ENCODE data around the gene LCN6. TPM values are rescaled to one million over a fixed set of nuclear protein-coding genes. Genes with fewer than 3 reads are reported as not detected.

The LCN6 gene
- total and polyA plus RNA-seq, 2 of the 13 experiments (the other 11 are each of a cell fraction or from before 2014, with no cell fraction given): not detected

- no TSS peak for BruUV-seq (replicated peaks)
- in situ Hi-C loops (cut with HindIII; ENCODE audit: extremely low pct_ligation_motif_present, low pct_unique_long_range_greater_than_20kb): no loop called here
- TF ChIP-seq ETV6 (CRISPR knock-in tag; conservative IDR thresholded peaks at IDR 0.05) (no peak), ZNF354B (CRISPR knock-in tag; IDR thresholded peaks at IDR 0.05) (no peak), MAFG (CRISPR knock-in tag; IDR thresholded peaks at IDR 0.05) (no peak), ZNF614 (CRISPR knock-in tag; IDR thresholded peaks at IDR 0.05; ENCODE audit: borderline replicate concordance) (no peak), ZNF83 (CRISPR knock-in tag; IDR thresholded peaks at IDR 0.05; ENCODE audit: borderline replicate concordance) (no peak), RAD21 (CRISPR knock-in tag; IDR thresholded peaks at IDR 0.05) (no peak), ZNF513 (CRISPR knock-in tag; conservative IDR thresholded peaks at IDR 0.05) (no peak), SALL1 (CRISPR knock-in tag; IDR thresholded peaks at IDR 0.05) (no peak)
- TF ChIP-seq, protein P1, sequence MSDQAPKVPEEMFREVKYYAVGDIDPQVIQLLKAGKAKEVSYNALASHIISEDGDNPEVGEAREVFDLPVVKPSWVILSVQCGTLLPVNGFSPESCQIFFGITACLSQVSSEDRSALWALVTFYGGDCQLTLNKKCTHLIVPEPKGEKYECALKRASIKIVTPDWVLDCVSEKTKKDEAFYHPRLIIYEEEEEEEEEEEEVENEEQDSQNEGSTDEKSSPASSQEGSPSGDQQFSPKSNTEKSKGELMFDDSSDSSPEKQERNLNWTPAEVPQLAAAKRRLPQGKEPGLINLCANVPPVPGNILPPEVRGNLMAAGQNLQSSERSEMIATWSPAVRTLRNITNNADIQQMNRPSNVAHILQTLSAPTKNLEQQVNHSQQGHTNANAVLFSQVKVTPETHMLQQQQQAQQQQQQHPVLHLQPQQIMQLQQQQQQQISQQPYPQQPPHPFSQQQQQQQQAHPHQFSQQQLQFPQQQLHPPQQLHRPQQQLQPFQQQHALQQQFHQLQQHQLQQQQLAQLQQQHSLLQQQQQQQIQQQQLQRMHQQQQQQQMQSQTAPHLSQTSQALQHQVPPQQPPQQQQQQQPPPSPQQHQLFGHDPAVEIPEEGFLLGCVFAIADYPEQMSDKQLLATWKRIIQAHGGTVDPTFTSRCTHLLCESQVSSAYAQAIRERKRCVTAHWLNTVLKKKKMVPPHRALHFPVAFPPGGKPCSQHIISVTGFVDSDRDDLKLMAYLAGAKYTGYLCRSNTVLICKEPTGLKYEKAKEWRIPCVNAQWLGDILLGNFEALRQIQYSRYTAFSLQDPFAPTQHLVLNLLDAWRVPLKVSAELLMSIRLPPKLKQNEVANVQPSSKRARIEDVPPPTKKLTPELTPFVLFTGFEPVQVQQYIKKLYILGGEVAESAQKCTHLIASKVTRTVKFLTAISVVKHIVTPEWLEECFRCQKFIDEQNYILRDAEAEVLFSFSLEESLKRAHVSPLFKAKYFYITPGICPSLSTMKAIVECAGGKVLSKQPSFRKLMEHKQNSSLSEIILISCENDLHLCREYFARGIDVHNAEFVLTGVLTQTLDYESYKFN (CRISPR knock-in tag; conservative IDR thresholded peaks at IDR 0.05): no peak
- TF ChIP-seq, protein P2, sequence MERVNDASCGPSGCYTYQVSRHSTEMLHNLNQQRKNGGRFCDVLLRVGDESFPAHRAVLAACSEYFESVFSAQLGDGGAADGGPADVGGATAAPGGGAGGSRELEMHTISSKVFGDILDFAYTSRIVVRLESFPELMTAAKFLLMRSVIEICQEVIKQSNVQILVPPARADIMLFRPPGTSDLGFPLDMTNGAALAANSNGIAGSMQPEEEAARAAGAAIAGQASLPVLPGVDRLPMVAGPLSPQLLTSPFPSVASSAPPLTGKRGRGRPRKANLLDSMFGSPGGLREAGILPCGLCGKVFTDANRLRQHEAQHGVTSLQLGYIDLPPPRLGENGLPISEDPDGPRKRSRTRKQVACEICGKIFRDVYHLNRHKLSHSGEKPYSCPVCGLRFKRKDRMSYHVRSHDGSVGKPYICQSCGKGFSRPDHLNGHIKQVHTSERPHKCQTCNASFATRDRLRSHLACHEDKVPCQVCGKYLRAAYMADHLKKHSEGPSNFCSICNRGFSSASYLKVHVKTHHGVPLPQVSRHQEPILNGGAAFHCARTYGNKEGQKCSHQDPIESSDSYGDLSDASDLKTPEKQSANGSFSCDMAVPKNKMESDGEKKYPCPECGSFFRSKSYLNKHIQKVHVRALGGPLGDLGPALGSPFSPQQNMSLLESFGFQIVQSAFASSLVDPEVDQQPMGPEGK (CRISPR knock-in tag; IDR thresholded peaks at IDR 0.05): no peak
- TF ChIP-seq, protein P3, sequence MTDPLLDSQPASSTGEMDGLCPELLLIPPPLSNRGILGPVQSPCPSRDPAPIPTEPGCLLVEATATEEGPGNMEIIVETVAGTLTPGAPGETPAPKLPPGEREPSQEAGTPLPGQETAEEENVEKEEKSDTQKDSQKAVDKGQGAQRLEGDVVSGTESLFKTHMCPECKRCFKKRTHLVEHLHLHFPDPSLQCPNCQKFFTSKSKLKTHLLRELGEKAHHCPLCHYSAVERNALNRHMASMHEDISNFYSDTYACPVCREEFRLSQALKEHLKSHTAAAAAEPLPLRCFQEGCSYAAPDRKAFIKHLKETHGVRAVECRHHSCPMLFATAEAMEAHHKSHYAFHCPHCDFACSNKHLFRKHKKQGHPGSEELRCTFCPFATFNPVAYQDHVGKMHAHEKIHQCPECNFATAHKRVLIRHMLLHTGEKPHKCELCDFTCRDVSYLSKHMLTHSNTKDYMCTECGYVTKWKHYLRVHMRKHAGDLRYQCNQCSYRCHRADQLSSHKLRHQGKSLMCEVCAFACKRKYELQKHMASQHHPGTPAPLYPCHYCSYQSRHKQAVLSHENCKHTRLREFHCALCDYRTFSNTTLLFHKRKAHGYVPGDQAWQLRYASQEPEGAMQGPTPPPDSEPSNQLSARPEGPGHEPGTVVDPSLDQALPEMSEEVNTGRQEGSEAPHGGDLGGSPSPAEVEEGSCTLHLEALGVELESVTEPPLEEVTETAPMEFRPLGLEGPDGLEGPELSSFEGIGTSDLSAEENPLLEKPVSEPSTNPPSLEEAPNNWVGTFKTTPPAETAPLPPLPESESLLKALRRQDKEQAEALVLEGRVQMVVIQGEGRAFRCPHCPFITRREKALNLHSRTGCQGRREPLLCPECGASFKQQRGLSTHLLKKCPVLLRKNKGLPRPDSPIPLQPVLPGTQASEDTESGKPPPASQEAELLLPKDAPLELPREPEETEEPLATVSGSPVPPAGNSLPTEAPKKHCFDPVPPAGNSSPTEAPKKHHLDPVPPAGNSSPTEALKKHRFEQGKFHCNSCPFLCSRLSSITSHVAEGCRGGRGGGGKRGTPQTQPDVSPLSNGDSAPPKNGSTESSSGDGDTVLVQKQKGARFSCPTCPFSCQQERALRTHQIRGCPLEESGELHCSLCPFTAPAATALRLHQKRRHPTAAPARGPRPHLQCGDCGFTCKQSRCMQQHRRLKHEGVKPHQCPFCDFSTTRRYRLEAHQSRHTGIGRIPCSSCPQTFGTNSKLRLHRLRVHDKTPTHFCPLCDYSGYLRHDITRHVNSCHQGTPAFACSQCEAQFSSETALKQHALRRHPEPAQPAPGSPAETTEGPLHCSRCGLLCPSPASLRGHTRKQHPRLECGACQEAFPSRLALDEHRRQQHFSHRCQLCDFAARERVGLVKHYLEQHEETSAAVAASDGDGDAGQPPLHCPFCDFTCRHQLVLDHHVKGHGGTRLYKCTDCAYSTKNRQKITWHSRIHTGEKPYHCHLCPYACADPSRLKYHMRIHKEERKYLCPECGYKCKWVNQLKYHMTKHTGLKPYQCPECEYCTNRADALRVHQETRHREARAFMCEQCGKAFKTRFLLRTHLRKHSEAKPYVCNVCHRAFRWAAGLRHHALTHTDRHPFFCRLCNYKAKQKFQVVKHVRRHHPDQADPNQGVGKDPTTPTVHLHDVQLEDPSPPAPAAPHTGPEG (CRISPR knock-in tag; IDR thresholded peaks at IDR 0.05): no peak
- ATAC-seq (no peak), DNase-seq (ENCODE audit: low spot score) (no peak), FAIRE-seq (no peak)
- no peak overlapping the region for H3K27ac ChIP-seq (ENCODE audit: extremely low read length, insufficient read depth, low read length)
- whole genome bisulfite sequencing (ENCODE audit: low lambda C conversion rate): 84% methylated on average over 11 of the region's 11 CpGs
- intact Hi-C loops (cut with micrococcal nuclease; ENCODE audit: unreplicated experiment): loop anchor here (5.0 kb wide), 1 partner anchor 48 kb away; no protein-coding TSS in a partner anchor
- no peaks in the 10 kb centered on the region for H3K36me3 ChIP-seq (replicated peaks in 1 of 2; ENCODE audit: control insufficient read depth in 1 of 2, insufficient read depth in 2 of 2, low read length in 2 of 2)
- H3K9me3 ChIP-seq (ENCODE audit: low read length): no peaks in the 10 kb centered on the region
- no peak overlapping the region for H2AFZ ChIP-seq (ENCODE audit: low read length)
- H3K4me1 ChIP-seq (ENCODE audit: insufficient read depth, low read length): peaks cover 82% of the 10 kb centered on the region
- H4K20me1 ChIP-seq (ENCODE audit: insufficient read depth, low read length): no peaks in the 10 kb centered on the region
- ChIA-PET CTCF (ENCODE audit: low intra/inter-chr PET ratio, low total read pairs) (no interaction called here), POLR2A (no interaction called here)
- H3K79me2 ChIP-seq (ENCODE audit: insufficient read depth, low read length): no peaks in the 10 kb centered on the region
- H3K4me3 ChIP-seq (replicated peaks in 1 of 3; ENCODE audit: insufficient read depth in 1 of 3, low read depth in 2 of 3, low read length in 3 of 3): no peak overlapping the region
- no peak overlapping the region for H3K9ac ChIP-seq (ENCODE audit: insufficient read depth, low read depth, low read length)
- H3K4me2 ChIP-seq (ENCODE audit: low read depth, low read length): no peak overlapping the region
- H3K27me3 ChIP-seq (ENCODE audit: control insufficient read depth in 1 of 2, insufficient read depth in 2 of 2, low read length in 2 of 2): peaks cover 18 to 48% of the 10 kb centered on the region in 2 experiments; a peak in 4 of 5 replicates
Measured at GRCh38 chr9:136694872-136695247, 53.5 kb downstream of the LCN6 start.
